Activated naive CD8-positive, alpha-beta T cell treated with anti-CD3 and anti-CD28 coated beads, Interleukin-2, amount 10 ng/mL, durations not matched to agents 7 days and 5 days (primary cell): ENCODE measurements around the gene C1orf56. TPM values are rescaled to one million over a fixed set of nuclear protein-coding genes. Genes with fewer than 3 reads are reported as not detected.
A peak's percentile ranks its signal among the peaks of the same experiment; 100 is the strongest.

Source experiments
- ATAC-seq: fragments of 150-1000 bp; cut with Tn5 transposase; one replicate; pipeline ENCODE4 v1.10.0; 2021; ENCODE audit warnings: low read depth, moderate library complexity
- POLR2A ChIA-PET: fragments of 350-600 bp; sonication (Branson Sonifier 250); formaldehyde crosslinking; loops from one replicate; lab custom pipeline; 2021; ENCODE audit warnings: antibody characterized with exemption; lab: Charles Lee
- DNase-seq: peaks from one replicate; pipeline ENCODE4 v3.0.0; 2021
- H3K27ac Mint-ChIP-seq: one replicate; pipeline ENCODE4 v1.8.0; 2022; ENCODE audit warnings: mild to moderate bottlenecking, mixed read lengths
- H3K27me3 Mint-ChIP-seq: one replicate; pipeline ENCODE4 v1.8.0; 2022; ENCODE audit warnings: mild to moderate bottlenecking, moderate library complexity, mixed read lengths
- H3K36me3 Mint-ChIP-seq: one replicate; pipeline ENCODE4 v1.8.0; 2021; ENCODE audit warnings: mild to moderate bottlenecking, mixed read lengths
- H3K4me1 Mint-ChIP-seq: one replicate; pipeline ENCODE4 v1.8.0; 2021; ENCODE audit warnings: mixed read lengths
- H3K4me3 Mint-ChIP-seq: one replicate; pipeline ENCODE4 v1.8.0; 2022; ENCODE audit warnings: mild to moderate bottlenecking, moderate library complexity, mixed read lengths
- H3K9me3 Mint-ChIP-seq: one replicate; pipeline ENCODE4 v1.8.0; 2021; ENCODE audit warnings: mixed read lengths
- total RNA-seq, 2 experiments: library from RNA; stranded (reverse); gene quantifications; one replicate each; pipeline ENCODE4 v1.2.3, GENCODE V29; 2021

The C1orf56 gene
- total RNA-seq, 2 experiments from 2014 or later = 1.9 TPM

DNA sequence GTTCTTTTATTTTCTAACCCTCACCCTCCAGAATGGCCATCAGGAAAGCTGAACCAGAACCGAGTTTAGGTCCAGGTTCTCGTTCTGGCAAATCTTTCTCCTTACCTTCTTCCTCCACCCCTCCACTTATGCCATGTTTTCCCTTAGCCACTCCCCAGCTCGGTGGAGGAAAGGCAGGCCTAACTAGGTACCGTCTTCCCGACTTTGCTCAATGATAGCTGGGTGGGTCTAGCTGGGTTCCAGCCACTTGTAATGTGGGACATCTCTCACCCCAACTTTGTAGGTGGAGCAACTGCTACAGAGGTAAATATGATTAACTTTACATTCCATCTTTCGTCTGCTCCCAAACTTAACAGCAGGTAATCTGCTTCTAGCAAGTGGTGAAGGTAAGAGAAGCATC is 10.5 kb upstream of the C1orf56 start:
- Mint-ChIP-seq H3K27me3 (no peaks in the 10 kb centered on the region), H3K4me1 (peaks cover 2% of the 10 kb centered on the region), H3K4me3 (no peak overlapping the region), H3K9me3 (no peaks in the 10 kb centered on the region), H3K36me3 (peaks cover 19% of the 10 kb centered on the region), H3K27ac (no peak overlapping the region)
- DNase-seq (no peak), ATAC-seq (no peak)
- POLR2A ChIA-PET = interaction anchor here (1.5 kb wide), 1 partner anchor 75 kb away, joined by 3 read pairs; no protein-coding TSS in a partner anchor

DNA sequence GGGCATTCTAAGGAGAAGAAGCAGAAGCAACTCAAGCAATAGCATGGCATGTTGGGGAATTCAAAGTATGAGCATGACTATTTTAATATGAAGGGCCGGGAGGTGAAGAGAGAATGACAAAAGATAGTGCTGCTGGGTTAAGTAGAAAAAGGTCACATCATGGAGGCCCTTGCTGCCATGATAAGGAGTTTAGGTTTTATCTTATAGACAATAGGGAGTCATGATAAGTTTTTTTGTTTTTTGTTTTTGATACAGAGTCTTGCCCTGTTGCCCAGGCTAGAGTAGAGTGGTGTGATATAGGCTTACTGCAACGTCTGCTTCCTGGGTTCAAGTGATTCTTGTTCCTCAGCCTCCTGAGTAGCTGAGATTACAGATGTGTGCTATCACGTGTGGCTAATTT is 8.0 kb upstream of the C1orf56 start:
- Mint-ChIP-seq H3K27me3 (no peaks in the 10 kb centered on the region), H3K4me1 (peaks cover 8% of the 10 kb centered on the region), H3K27ac (no peak overlapping the region), H3K36me3 (peaks cover 15% of the 10 kb centered on the region), H3K9me3 (no peaks in the 10 kb centered on the region), H3K4me3 (no peak overlapping the region)
- ATAC-seq = no peak
- POLR2A ChIA-PET = no interaction called here
- no peak for DNase-seq

DNA sequence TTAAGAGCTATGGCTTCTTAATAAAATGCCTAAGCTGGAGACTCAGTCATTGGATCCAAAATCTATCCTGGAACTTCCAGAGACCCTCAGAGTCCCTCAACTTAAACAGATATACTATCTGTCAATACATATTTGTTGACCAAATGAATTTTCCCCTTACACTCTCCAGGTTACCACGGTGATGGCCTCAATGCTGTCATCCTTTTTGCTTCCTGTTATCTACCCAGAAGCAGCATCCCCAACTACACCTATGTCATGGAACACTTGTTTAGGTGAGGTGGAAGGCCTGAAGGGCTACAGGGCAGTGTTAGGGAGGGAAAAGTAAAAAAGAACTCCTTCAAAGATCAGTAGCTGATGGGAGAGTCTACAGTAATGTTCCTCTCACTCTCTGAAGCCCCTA is 4.4 kb upstream of the C1orf56 start:
- Mint-ChIP-seq H3K36me3 (peaks cover 4% of the 10 kb centered on the region), H3K9me3 (no peaks in the 10 kb centered on the region), H3K4me1 (peaks cover 11% of the 10 kb centered on the region), H3K27ac (no peak overlapping the region), H3K27me3 (no peaks in the 10 kb centered on the region), H3K4me3 (no peak overlapping the region)
- no peak for DNase-seq
- POLR2A ChIA-PET = interaction anchor here (0.8 to 6.4 kb wide), 2 partner anchors 9 to 14 kb away, joined by 3 to 90 read pairs; partner anchors contain the start of genes CDC42SE1 and MLLT11
- ATAC-seq = no peak

DNA sequence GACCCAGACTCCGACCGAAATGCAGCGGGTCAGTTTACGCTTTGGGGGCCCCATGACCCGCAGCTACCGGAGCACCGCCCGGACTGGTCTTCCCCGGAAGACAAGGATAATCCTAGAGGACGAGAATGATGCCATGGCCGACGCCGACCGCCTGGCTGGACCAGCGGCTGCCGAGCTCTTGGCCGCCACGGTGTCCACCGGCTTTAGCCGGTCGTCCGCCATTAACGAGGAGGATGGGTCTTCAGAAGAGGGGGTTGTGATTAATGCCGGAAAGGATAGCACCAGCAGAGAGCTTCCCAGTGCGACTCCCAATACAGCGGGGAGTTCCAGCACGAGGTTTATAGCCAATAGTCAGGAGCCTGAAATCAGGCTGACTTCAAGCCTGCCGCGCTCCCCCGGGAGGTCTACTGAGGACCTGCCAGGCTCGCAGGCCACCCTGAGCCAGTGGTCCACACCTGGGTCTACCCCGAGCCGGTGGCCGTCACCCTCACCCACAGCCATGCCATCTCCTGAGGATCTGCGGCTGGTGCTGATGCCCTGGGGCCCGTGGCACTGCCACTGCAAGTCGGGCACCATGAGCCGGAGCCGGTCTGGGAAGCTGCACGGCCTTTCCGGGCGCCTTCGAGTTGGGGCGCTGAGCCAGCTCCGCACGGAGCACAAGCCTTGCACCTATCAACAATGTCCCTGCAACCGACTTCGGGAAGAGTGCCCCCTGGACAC is 534 bp downstream of the C1orf56 start:
- ATAC-seq = peak; percentile 86
- H3K4me1 Mint-ChIP-seq = peaks cover 13% of the 10 kb centered on the region
- H3K9me3 Mint-ChIP-seq = no peaks in the 10 kb centered on the region
- peaks cover 3% of the 10 kb centered on the region for H3K36me3 Mint-ChIP-seq
- POLR2A ChIA-PET = interaction anchor here (0.9 to 6.4 kb wide), 8 partner anchors 10 to 486 kb away, joined by 3 to 90 read pairs (median 6); partner anchors contain the start of genes CDC42SE1, GABPB2, MLLT11 and TNFAIP8L2
- peak overlapping the region; percentile 89 for H3K4me3 Mint-ChIP-seq
- no peaks in the 10 kb centered on the region for H3K27me3 Mint-ChIP-seq
- H3K27ac Mint-ChIP-seq = peak overlapping the region; percentile 85
- peak; percentile 74 for DNase-seq

DNA sequence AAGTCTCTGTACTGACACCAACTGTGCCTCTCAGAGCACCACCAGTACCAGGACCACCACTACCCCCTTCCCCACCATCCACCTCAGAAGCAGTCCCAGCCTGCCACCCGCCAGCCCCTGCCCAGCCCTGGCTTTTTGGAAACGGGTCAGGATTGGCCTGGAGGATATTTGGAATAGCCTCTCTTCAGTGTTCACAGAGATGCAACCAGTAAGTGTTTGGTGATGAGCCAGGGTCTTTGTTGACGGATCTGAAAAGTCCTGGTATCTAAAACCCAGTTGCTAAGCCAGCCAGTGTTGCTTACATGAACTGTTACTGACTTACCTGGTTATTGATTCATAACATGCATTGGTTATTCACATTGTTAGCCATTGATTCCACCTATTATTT is 1.1 kb downstream of the C1orf56 start:
- H3K27ac Mint-ChIP-seq = peak overlapping the region; percentile 85
- no peaks in the 10 kb centered on the region for H3K27me3 Mint-ChIP-seq
- no peaks in the 10 kb centered on the region for H3K9me3 Mint-ChIP-seq
- H3K4me3 Mint-ChIP-seq = peak overlapping the region; percentile 89
- H3K4me1 Mint-ChIP-seq = peaks cover 11% of the 10 kb centered on the region
- ATAC-seq (no peak), DNase-seq (no peak)
- peaks cover 3% of the 10 kb centered on the region for H3K36me3 Mint-ChIP-seq
- POLR2A ChIA-PET = interaction anchor here (1.4 to 6.4 kb wide), 5 partner anchors 9 to 108 kb away, joined by 5 to 90 read pairs (median 10); partner anchors contain the start of genes CDC42SE1, GABPB2, MLLT11 and TNFAIP8L2

DNA sequence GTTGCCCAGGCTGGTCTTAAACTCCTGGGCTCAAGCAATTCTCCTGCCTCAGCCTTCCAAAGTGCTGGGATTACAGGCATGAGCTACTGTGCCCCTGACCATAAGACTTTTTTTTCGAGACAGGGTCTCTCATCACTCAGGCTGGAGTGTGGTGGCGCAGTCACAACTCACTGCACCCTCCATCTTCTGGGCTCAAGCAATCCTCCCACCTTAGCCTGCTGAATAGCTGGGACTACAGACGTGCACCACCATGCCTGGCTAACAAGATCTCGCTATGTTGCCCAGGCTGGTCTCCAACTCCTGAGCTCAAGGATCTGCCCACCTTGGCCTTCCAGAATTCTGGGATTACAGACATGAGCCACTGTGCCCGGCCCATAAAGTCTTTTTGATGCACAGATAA is 1.9 kb downstream of the C1orf56 start:
- POLR2A ChIA-PET = interaction anchor here (0.6 to 2.1 kb wide), 5 partner anchors 9 to 108 kb away, joined by 3 to 18 read pairs (median 3); partner anchors contain the start of genes CDC42SE1, MINDY1, MLLT11 and PRUNE1
- H3K27me3 Mint-ChIP-seq = no peaks in the 10 kb centered on the region

DNA sequence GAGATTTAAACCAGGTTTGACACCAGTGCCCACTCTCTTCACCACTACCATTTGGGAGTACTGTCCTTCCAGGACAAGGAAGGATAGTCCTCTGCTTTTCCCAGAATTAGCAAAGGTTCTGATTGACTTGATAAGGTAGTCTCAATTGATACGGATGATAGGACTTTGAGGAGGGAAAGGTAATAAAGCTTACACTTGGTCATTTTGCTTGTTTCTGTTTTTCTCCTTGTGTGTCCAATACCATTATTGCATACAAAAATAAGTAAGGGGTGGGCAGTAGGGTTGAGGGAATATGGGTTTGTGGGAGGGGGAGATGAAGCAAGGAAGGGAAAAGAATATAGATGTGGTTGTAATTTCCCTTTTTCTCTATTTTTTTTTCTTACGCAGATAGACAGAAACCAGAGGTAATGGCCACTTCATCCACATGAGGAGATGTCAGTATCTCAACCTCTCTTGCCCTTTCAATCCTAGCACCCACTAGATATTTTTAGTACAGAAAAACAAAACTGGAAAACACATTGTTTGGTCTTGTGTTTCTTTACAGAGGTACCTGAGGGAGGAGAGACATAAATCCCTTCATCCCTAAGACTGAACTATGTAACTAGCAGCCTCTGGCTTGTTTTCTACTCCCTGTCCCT is 2.6 kb downstream of the C1orf56 start:
- Mint-ChIP-seq H3K36me3 (peaks cover 12% of the 10 kb centered on the region), H3K4me1 (peaks cover 17% of the 10 kb centered on the region), H3K27ac (no peak overlapping the region), H3K27me3 (no peaks in the 10 kb centered on the region), H3K4me3 (no peak overlapping the region), H3K9me3 (no peaks in the 10 kb centered on the region)
- POLR2A ChIA-PET = interaction anchor here (0.5 to 2.1 kb wide), 6 partner anchors 9 to 146 kb away, joined by 3 to 18 read pairs (median 3); partner anchors contain the start of genes CDC42SE1, MINDY1 and MLLT11
- no peak for ATAC-seq
- DNase-seq = no peak

More for the DNA sequence above, 1.9 kb downstream of the C1orf56 start:
- no peak overlapping the region for H3K4me3 Mint-ChIP-seq
- DNase-seq (no peak), ATAC-seq (no peak)
- H3K36me3 Mint-ChIP-seq = peaks cover 7% of the 10 kb centered on the region
- no peak overlapping the region for H3K27ac Mint-ChIP-seq
- no peaks in the 10 kb centered on the region for H3K9me3 Mint-ChIP-seq
- H3K4me1 Mint-ChIP-seq = peaks cover 10% of the 10 kb centered on the region

DNA sequence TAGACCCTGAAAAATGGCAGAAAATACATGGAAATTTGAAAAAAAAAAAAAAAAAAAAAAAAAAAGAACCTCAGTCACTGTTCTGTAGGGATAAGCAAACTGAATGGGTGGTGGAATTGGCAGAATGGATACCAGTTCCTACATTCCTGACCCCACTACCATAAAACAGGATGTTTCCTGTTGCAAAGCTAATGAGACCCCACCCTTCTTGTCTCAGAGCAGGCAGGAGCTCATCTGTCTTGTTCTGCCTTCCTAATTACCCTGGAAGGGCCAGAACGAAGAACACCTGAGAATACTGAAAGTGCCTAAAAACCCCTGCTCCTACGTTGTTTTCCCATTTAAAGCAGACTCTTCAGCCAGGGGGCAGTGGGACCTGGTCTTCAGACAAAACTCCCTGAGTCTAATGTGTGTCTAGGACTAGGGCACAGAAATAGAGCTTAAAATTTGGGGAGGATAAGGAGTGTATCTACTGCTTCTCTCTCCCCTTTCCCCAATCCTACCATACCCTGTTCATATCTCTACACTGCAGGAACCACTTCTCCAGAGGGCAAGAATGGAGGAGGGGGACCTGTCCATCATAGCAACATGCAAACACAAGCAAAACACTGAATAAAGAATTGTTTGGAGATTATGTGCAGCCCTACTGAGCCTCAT is 3.9 kb downstream of the C1orf56 start:
- ATAC-seq (no peak), DNase-seq (no peak)
- POLR2A ChIA-PET = interaction anchor here (0.6 to 1.5 kb wide), 3 partner anchors 8 to 364 kb away, joined by 3 read pairs; partner anchors contain the start of genes CDC42SE1 and MLLT11
- H3K9me3 Mint-ChIP-seq = no peaks in the 10 kb centered on the region
- peaks cover 25% of the 10 kb centered on the region for H3K36me3 Mint-ChIP-seq
- H3K4me1 Mint-ChIP-seq = peaks cover 30% of the 10 kb centered on the region
- no peaks in the 10 kb centered on the region for H3K27me3 Mint-ChIP-seq
- no peak overlapping the region for H3K27ac Mint-ChIP-seq
- H3K4me3 Mint-ChIP-seq = no peak overlapping the region

DNA sequence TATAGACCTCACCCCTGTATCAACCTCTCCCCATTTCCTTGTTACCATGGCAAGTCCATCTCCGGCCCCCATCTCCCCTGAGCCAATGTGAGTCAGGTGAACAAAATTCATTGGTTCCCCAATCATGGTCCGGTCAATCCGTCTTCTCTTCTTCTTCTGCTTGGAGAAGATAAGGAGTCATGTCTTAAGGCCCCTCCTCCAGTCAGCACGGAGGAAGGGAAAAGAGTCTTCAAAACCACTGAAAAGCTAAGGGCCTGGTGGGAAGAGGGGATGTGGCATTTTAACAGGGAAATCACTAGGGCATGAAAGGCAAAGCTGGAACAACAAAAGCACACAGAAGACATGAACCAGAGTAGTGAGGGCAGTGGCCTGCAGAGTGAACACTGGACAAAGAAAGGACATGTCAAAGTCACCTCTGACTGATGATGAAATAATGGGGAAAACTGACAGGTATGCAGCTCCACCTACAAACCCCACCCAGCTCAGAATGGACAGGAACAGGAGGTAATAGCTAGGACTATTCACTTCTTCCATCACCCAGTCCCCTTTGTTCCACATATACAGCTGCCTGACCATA is 7.5 kb downstream of the C1orf56 start:
- DNase-seq = no peak
- ATAC-seq = no peak
- Mint-ChIP-seq H3K36me3 (peaks cover 46% of the 10 kb centered on the region), H3K4me1 (peaks cover 35% of the 10 kb centered on the region), H3K4me3 (peak overlapping the region; percentile 92), H3K27ac (peak overlapping the region; percentile 96), H3K27me3 (no peaks in the 10 kb centered on the region), H3K9me3 (no peaks in the 10 kb centered on the region)
- POLR2A ChIA-PET = interaction anchor here (1.0 to 7.0 kb wide), 4 partner anchors 9 to 81 kb away, joined by 3 to 90 read pairs (median 4); partner anchors contain the start of genes C1orf56 and GABPB2

DNA sequence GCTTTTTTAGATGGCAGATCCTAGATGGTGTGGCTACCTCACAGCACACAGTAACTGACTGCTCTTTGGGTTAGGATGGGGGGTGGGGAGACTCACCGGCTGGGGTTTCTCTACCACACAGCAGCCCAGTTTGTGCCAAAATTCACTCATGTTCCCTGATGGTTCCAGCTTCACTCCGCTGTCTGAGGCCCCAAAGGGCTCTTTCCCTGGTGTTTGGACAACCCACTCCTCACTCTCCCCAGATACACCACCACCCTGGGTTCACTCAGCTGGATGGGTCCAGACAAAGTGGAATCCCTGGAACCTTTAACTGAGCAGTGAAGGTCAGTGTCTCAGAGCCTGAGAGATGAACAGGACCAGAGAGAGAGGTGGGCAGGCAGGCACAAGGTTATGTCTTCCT is 8.0 kb downstream of the C1orf56 start:
- H3K27ac Mint-ChIP-seq = peak overlapping the region; percentile 96
- ATAC-seq (no peak), DNase-seq (no peak)
- H3K9me3 Mint-ChIP-seq = no peaks in the 10 kb centered on the region
- H3K4me3 Mint-ChIP-seq = peak overlapping the region; percentile 92
- POLR2A ChIA-PET = interaction anchor here (0.5 to 7.0 kb wide), 8 partner anchors 10 to 692 kb away, joined by 3 to 90 read pairs (median 4); partner anchors contain the start of genes C1orf56, GABPB2, RPRD2 and TNFAIP8L2
- H3K36me3 Mint-ChIP-seq = peaks cover 46% of the 10 kb centered on the region
- peaks cover 38% of the 10 kb centered on the region for H3K4me1 Mint-ChIP-seq
- no peaks in the 10 kb centered on the region for H3K27me3 Mint-ChIP-seq

DNA sequence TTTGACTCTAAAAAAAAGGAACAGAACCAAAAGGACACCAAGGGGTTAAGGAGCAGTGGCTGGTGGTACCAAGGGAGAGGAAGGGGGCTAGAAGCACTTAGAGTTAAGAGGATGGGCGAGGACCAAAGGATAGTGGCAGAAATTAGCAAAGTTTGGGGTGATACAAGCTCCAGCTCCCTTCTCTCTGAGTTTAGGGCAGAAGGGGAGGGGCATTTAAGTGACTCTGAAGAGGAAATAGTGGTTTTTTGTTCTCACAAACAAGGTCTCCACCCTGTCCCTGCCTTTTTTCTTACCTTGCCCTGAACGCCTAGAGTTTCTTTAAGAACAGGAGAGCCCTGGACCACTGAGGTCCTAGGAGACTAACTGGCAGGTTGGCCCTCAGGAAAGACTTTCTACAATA is 8.6 kb downstream of the C1orf56 start:
- Mint-ChIP-seq H3K9me3 (no peaks in the 10 kb centered on the region), H3K27me3 (no peaks in the 10 kb centered on the region), H3K4me3 (peak overlapping the region; percentile 92), H3K27ac (peak overlapping the region; percentile 96), H3K4me1 (peaks cover 43% of the 10 kb centered on the region), H3K36me3 (peaks cover 46% of the 10 kb centered on the region)
- POLR2A ChIA-PET = interaction anchor here (0.5 to 7.0 kb wide), 9 partner anchors 10 to 692 kb away, joined by 3 to 90 read pairs (median 3); partner anchors contain the start of genes C1orf56, GABPB2, RPRD2 and TNFAIP8L2
- ATAC-seq (peak; percentile 34), DNase-seq (no peak)

DNA sequence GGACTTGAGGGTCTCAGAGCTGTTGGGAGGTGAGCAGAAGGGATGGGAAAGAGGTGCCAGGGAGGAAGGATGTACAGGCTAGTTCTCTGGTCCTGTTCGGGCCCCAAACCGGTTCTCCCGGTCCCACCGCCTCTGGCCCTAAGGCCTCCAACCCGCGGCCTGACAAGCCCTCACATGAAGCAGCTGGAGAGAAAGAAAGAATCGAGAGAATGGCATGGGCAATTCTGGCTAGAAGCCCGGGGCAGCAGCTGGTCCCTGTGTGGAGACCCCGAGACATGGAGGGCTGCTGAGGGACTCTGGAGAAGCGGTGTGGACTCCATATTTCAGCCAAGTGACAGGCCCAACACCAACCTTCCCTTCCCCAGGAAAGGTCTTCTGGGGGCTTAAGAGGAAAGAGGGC is 11.1 kb downstream of the C1orf56 start:
- ATAC-seq (no peak), DNase-seq (peak; percentile 52)
- POLR2A ChIA-PET = interaction anchor here (0.7 to 7.0 kb wide), 12 partner anchors 9 to 98 kb away, joined by 3 to 90 read pairs (median 9); partner anchors contain the start of genes C1orf56, GABPB2, MINDY1 and TNFAIP8L2
- H3K27me3 Mint-ChIP-seq = no peaks in the 10 kb centered on the region
- peaks cover 43% of the 10 kb centered on the region for H3K36me3 Mint-ChIP-seq
- H3K9me3 Mint-ChIP-seq = no peaks in the 10 kb centered on the region
- peaks cover 51% of the 10 kb centered on the region for H3K4me1 Mint-ChIP-seq
- H3K27ac Mint-ChIP-seq = peak overlapping the region; percentile 96
- H3K4me3 Mint-ChIP-seq = peak overlapping the region; percentile 92
